ENCODE measurements around the gene CHID1. TPM values are rescaled to one million over a fixed set of nuclear protein-coding genes. Genes with fewer than 3 reads are reported as not detected.

CHID1 gene
- total and polyA plus RNA-seq, 2 of the 8 experiments (the other 6 are each of a cell fraction or from before 2014, with no cell fraction given): 81.2 to 88.5 TPM

DNA sequence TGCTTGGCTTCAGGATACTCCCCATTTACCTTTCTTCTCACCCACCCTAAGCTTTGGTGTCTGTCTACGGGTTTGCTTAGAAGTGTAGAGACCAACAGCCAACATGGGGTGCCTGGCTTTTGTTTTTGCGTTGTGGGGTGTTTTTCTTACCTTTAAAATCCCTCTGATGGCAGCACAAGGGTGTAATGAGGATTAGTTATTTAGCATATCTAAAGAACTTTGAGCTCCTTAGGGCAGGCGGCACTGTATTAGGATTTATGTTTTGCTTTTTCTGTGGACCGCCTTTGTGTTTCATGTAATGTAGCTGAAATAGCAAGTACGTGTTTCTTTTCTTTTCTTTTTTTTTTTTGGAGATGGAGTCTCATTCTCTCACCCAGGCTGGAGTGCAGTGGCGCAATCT is 23.9 kb upstream of the CHID1 start:
- Histone ChIP-seq H3K14ac (ENCODE audit: insufficient read length) (no peak overlapping the region), H3K56ac (replicated peaks; ENCODE audit: insufficient read length, low read depth, low read length) (no peak overlapping the region), H3K27ac (ENCODE audit: low read depth, low read length) (no peak overlapping the region; the same call in 1 of the 2 replicates), H2BK20ac (ENCODE audit: low read length) (no peak overlapping the region), H2BK15ac (ENCODE audit: low read length) (no peak overlapping the region), H2AK5ac (ENCODE audit: low read depth, low read length) (peak overlapping the region; percentile 95; the same call in 1 of the 2 replicates), H2BK120ac (replicated peaks; ENCODE audit: low read depth, low read length) (no peak overlapping the region), H4K20me1 (replicated peaks in 1 of 2; ENCODE audit: control insufficient read depth in 1 of 2, insufficient read depth in 2 of 2, low read length in 2 of 2) (peaks cover 13 to 27% of the 10 kb centered on the region in 2 experiments), H2BK12ac (ENCODE audit: low read depth, low read length) (no peak overlapping the region; the same call in 1 of the 2 replicates), H3K9ac (replicated peaks in 1 of 4; ENCODE audit: extremely low read depth in 1 of 4, low read depth in 3 of 4, low read length in 3 of 4) (no peak overlapping the region), H3K27me3 (replicated peaks in 1 of 4; ENCODE audit: control insufficient read depth in 3 of 4, extremely low read depth in 1 of 4, insufficient read depth in 3 of 4, low read length in 3 of 4) (no peaks in the 10 kb centered on the region; a peak in 1 of 7 replicates), H3K79me1 (ENCODE audit: low read depth, low read length) (peaks cover 12% of the 10 kb centered on the region; the same call in 1 of the 2 replicates), H3K9me3 (ENCODE audit: insufficient read depth in 2 of 2, low read depth in 1 of 2, low read length in 1 of 2) (no peaks in the 10 kb centered on the region), H3K4me1 (replicated peaks in 1 of 4; ENCODE audit: control insufficient read depth in 3 of 4, insufficient read depth in 4 of 4, low read length in 3 of 4) (peaks cover 7 to 25% (median 16%) of the 10 kb centered on the region in 4 experiments), H3K18ac (ENCODE audit: extremely low read depth, low read length) (no peak overlapping the region), H4K5ac (ENCODE audit: insufficient read length, low read depth, low read length) (no peak overlapping the region), H3K79me2 (ENCODE audit: control insufficient read depth in 1 of 2, insufficient read depth in 2 of 2, low read length in 2 of 2) (peaks cover 0 to 77% of the 10 kb centered on the region in 2 experiments), H3K4ac (replicated peaks; ENCODE audit: insufficient read length, low read depth, low read length) (no peak overlapping the region), H2AFZ (ENCODE audit: low read length) (no peak overlapping the region), H3K23me2 (ENCODE audit: low read depth, low read length) (peaks cover 2% of the 10 kb centered on the region; the same call in 1 of the 2 replicates), H3K4me2 (ENCODE audit: insufficient read depth in 1 of 2, low read depth in 2 of 2, low read length in 2 of 2) (peak overlapping the region; percentile 48 to 62), H4K8ac (ENCODE audit: extremely low read depth, insufficient read depth, low read length) (no peak overlapping the region), H4K91ac (replicated peaks; ENCODE audit: insufficient read length, low read length) (no peak overlapping the region), H3K23ac (ENCODE audit: insufficient read length) (no peak overlapping the region), H3K4me3 (ENCODE audit: extremely low read depth in 1 of 4, insufficient read depth in 2 of 4, low read depth in 3 of 4, low read length in 4 of 4) (peak overlapping the region in 1 of 4 experiments; percentile 21; a peak in 1 of 8 replicates), H3K36me3 (ENCODE audit: control insufficient read depth in 2 of 4, insufficient read depth in 4 of 4, low read length in 3 of 4) (no peaks in the 10 kb centered on the region), H2BK5ac (ENCODE audit: low read depth, low read length) (no peak overlapping the region; the same call in 1 of the 2 replicates)
- no peak for DNase-seq (ENCODE audit: low read depth in 1 of 2, low spot score in 2 of 2)
- CTCF ChIA-PET (ENCODE audit: partially characterized antibody): interaction anchor here (0.6 to 4.6 kb wide), 10 partner anchors 10 to 116 kb away, joined by 3 to 26 read pairs (median 4); no protein-coding TSS in a partner anchor
- POLR2A ChIA-PET (ENCODE audit: partially characterized antibody): interaction anchor here (0.8 to 3.9 kb wide), 7 partner anchors 10 to 44 kb away, joined by 3 to 33 read pairs (median 3); no protein-coding TSS in a partner anchor
- FAIRE-seq: peak; percentile 58
- WGBS, 2 experiments (ENCODE audit: extremely low coverage in 1 of 2, insufficient coverage in 1 of 2, insufficient read length in 1 of 2, insufficient replicate concordance in 2 of 2, low coverage in 1 of 2, low lambda C conversion rate in 2 of 2, missing lambda C conversion rate in 1 of 2): 17% methylated on average over 6 of the region's 6 CpGs; no CpG with 5 or more reads in 1 of the 2 experiments
- TF ChIP-seq, protein P1, sequence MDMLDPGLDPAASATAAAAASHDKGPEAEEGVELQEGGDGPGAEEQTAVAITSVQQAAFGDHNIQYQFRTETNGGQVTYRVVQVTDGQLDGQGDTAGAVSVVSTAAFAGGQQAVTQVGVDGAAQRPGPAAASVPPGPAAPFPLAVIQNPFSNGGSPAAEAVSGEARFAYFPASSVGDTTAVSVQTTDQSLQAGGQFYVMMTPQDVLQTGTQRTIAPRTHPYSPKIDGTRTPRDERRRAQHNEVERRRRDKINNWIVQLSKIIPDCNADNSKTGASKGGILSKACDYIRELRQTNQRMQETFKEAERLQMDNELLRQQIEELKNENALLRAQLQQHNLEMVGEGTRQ (IDR thresholded peaks at IDR 0.05; ENCODE audit: low read length): no peak
- TF ChIP-seq SP2 (IDR thresholded peaks at IDR 0.05; ENCODE audit: low read length): no peak
- TF ChIP-seq NRF1 (IDR thresholded peaks at IDR 0.05; ENCODE audit: low read depth, low read length): no peak
- no peak for TF ChIP-seq SIN3A (conservative IDR thresholded peaks at IDR 0.05 in 1 of 2, IDR thresholded peaks at IDR 0.05 in 1 of 2; ENCODE audit: low read depth in 1 of 2, low read length in 2 of 2)
- TF ChIP-seq RNF2 (IDR thresholded peaks at IDR 0.05; ENCODE audit: borderline replicate concordance, low read depth, low read length, missing control alignments, poor library complexity, severe bottlenecking): no peak
